ENCODE measurements around the gene MCEMP1.

MCEMP1 gene

DNA sequence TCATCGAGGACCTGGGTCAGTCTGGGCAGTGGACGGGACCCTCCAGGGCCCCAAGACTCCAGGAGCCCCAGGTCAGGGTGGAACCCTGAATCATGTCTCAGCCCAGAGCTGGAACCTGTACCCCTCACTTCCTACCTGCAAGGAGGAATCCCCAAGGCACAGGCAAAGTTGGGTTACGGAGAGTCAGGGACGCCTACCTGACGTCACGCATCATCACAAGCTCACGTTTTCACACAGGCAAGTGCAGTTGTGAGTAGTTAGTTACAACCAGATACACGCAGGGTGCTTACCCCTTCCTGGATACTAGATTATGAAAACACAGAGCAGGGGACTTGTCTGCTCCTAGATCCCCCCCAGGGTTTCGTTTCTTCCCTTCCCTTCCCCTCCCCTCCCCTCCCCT is 6.1 kb upstream of the MCEMP1 start:
- no peak for DNase-seq (ENCODE audit: low spot score)

DNA sequence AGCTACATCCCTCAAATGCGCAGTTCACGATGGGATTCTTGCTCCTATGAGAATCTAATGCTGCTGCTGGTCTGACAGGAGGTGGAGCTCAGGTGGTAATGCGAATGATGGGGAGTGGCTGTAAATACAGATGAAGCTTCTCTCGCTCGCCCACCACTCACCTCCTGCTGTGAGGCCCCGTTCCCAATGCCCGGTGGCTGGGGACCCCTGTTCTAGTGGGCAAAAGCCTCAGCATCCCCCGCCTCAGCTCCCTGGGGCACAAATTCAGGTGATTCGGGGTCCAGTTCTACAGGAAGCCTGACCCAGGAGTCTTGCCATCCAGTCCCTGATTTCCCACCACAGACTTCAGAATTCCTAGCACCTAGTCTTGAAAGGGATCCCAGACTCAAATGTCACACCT is 4.4 kb upstream of the MCEMP1 start:
- no peak for DNase-seq (ENCODE audit: low spot score)

DNA sequence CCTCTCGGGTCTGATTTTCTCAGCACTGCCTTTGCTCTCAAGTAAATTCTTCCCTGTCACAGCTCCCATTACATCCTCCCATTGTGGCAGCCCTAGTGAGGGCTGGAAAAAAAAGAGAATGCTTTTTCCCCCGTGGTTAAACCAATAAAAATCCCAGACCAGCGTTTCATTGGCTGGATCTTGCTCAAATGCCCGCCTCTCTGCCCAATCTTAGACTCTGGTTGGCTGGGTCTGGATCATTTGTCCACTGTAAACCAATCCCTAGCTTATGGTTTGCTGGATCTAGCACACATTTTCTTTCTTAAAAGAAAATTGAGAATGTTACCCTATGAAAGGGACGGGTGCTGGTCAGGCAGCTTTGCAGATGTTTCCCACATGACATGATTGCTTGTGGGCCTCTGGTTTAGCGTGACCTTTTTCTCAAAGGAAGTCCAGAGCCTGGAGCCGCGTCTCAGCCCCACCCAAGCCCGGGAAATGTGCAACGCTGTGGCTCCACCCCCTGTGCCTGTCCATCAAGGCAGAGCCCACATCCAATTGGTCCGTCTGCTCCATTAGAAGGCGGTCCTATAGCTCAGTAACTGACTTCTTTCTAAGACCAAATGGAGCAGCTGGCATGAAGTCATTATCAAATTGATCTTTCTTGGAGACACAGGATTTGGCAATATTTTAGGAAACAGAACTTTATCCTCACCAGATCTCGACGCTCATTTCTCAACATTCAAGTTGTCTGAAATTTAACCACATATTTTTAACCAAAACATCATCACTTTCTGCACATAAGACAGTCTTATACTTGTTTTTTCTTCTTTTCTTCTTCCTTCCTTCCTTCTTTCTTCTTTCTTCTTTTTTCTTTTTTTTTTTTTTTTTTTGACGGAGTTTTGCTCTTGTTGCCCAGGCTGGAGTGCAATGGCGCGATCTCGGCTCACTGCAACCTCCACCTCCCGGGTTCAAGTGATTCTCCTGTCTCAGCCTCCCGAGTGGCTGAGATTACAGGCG is 2.6 kb upstream of the MCEMP1 start:
- peak; percentile 87 for DNase-seq (ENCODE audit: low spot score)

DNA sequence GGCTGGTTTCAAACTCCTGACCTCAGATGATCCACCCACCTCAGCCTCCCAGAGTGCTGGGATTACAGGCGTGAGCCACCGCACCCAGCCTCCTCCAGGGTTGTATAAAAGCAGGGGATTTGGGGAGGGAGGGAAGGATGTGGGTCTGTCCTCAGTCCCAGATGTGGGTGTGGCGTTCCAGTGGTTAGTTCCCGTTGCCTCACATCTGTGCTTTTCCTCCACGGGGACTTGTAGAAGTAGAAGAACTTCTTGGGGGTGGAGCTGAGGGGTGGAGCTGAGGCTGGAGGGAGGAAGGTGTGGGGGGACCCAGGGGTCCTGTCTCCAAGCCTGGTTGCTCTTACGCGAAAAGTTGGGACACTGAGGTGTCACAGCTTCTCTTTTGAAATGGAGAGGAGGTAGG is 514 bp upstream of the MCEMP1 start:
- DNase-seq (ENCODE audit: low spot score): no peak

DNA sequence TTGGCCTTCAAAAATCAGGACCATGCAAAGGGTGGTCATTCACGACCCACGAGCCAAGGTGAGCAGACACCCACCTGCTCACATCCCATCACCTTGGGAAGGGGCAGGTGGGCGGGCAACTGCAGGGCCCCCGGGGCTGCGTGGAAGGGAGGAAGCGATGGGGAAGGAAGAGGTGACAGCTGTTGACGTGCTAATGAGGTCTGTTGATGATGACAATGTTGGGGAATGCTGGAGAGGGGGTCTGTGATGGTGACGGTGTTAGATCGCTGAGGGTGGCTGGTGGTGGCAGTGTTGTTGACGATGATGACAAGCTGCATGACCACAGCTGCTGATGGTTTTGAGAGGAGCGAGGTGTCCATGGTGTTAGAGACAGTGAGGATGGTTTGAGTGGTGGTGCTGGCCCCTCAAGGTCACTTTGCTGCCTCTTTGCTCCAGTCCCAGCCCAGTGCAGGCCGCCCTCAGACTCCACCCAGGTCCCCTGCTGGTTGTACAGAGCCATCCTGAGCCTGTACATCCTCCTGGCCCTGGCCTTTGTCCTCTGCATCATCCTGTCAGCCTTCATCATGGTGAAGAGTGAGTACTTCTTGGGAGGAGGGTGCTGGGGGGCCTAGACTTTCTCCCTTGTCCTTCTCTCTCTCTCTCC is 900 bp downstream of the MCEMP1 start:
- DNase-seq (ENCODE audit: low spot score): no peak

DNA sequence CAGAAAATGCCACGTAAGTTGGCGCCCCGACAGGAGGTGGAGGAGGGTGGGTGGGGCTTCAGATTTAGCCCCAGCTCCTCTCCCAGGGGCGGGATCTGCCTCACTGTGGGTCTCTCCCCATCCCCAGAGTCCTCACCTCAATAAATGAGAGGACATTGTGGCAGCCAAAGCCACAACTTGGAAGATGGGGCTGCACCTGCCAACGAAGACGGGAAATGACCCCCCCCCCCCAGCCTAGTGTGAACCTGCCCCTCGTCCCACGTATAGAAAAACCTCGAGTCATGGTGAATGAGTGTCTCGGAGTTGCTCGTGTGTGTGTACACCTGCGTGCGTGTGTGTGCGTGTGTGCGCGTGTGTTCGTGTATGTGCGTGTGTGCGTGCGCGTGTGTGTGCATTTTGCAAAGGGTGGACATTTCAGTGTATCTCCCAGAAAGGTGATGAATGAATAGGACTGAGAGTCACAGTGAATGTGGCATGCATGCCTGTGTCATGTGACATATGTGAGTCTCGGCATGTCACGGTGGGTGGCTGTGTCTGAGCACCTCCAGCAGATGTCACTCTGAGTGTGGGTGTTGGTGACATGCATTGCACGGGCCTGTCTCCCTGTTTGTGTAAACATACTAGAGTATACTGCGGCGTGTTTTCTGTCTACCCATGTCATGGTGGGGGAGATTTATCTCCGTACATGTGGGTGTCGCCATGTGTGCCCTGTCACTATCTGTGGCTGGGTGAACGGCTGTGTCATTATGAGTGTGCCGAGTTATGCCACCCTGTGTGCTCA is 2.3 kb downstream of the MCEMP1 start:
- no peak for DNase-seq (ENCODE audit: low spot score)

DNA sequence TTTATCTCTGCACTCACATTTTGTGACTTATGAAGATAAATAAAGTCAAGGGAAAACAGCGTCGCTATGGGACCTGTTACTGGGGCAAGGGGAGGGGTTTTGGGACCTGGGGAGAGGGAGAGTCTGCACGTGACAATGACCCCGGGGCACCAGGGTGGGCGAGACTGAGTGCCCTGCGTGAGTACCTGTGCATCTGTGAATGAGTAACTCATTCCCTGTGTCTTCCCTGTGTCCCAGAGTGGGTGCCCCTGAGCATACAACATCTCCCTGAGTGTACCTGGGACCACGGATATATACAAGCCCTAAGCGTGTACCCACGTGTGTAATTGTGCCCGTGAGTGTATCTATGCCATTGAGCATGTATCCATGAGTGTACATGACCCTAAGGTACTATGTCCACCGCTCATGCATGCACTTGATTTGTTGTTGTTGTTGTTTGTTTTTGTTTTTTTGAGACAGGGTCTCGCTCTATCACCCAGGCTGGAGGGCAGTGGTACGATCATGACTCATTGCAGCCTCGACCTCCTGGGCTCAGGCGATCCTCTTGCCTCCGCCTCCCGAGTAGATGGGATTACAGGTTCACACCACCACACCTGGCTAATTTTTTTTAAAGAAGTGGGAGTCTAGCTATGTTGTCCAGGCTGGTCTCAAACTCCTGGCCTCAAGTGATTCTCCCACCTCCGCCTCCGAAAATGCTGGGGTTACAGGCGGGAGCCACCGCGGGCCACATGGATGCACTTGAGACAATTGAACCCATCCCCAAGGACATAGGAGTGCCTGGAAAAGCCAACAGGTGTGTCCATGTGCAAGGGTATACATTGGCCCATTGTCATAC is 3.1 kb downstream of the MCEMP1 start:
- no peak for DNase-seq (ENCODE audit: low spot score)

DNA sequence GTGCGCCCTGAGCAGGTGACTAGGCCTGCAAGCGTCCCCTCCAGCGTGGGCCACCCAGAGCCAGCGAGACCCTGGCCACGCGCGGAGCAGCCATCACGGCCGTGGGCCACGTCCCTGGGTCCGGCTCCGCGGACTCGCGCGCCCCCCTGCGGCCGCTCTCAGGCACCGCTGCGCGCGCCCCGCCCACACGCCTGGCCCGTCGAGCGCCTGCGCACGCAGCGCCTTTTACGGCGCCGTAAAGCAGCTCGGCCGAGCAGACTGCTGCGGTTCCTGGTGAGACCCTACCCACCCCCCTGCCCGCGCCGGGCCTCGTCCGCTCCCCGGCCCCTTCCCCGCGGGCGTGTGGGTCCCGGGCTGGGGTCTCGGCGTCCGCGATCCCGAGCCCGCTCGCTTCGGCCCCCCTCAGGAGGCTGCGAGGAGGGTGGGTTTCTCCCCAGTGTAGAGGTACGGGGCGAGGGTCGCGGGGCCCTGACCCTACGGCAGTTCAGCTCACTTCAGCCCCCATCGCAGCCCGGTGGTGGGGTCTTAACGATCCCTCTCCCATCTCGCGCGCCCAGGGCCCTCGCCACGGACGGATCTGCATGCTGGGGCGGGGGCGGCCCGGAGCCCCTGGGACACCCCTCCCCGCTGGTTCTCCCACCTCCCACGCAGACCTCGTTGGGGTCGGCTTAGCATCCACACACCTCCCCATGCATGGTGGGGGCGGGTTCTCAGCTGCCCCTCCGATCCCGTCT is 3.9 kb downstream of the MCEMP1 start, which contains the start of gene TRAPPC5:
TSS of gene TRAPPC5 (plus strand) at position 228 of the 734 bp plus-strand sequence. CDS start 1,421 bp downstream, outside the sequence.
- peak; percentile 95 for DNase-seq (ENCODE audit: low spot score)

DNA sequence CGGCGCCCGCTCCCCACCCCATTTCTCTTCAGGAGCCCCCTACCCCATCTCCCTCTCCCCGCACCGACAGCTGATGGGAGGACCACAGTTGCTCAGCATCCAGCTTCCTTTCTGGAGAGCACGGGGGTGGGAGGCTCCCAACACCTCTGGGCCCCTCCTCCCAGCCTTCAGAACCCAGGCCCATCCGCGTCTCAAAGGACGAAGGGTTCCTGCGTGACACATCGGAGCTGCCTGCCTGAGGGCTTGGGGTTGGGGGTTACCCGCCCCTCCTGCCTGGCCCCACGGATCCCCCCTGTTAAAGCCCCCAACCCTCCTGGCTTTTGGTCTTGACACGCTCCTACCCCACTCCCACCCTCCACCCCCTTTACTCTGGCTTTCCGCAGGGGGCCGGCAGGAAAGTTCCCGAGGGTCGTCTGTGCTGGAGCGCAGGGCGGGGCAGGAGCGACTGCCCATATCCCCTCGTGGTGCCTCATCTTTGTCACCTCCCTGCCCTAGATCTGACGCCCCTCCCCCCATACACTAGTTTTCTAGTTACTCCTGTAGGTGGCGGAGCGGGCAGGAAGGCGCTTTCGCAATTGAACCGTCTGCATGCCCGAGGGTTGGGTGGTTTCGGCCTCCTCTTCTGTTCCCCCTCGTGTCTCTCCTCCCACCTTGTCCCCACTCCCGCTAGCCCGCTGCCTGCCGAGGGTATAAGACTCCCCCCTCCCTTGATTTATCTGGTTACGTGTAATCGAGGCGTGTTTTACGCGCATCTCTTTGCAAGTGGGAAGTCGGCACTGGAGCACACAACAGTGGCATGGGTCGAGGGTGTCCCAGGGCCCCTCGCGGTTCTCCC is 4.7 kb downstream of the MCEMP1 start:
- peak; percentile 86 for DNase-seq (ENCODE audit: low spot score)

DNA sequence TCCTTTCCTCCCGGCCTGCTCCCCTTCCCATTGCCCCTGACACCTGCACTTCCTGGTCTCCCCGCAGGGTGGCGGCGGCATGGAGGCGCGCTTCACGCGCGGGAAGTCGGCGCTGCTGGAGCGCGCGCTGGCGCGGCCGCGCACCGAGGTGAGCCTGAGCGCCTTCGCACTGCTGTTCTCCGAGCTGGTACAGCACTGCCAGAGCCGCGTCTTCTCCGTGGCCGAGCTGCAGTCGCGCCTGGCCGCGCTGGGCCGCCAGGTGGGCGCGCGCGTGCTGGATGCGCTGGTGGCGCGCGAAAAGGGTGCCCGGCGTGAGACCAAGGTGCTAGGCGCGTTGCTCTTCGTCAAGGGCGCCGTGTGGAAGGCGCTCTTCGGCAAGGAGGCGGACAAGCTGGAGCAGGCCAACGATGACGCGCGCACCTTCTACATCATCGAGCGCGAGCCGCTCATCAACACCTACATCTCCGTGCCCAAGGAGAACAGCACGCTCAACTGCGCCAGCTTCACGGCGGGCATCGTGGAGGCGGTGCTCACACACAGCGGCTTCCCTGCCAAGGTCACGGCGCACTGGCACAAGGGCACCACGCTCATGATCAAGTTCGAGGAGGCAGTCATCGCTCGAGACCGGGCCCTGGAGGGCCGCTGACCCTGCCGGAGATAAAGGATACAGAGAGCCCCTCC is 5.4 kb downstream of the MCEMP1 start:
- DNase-seq (ENCODE audit: low spot score): no peak

DNA sequence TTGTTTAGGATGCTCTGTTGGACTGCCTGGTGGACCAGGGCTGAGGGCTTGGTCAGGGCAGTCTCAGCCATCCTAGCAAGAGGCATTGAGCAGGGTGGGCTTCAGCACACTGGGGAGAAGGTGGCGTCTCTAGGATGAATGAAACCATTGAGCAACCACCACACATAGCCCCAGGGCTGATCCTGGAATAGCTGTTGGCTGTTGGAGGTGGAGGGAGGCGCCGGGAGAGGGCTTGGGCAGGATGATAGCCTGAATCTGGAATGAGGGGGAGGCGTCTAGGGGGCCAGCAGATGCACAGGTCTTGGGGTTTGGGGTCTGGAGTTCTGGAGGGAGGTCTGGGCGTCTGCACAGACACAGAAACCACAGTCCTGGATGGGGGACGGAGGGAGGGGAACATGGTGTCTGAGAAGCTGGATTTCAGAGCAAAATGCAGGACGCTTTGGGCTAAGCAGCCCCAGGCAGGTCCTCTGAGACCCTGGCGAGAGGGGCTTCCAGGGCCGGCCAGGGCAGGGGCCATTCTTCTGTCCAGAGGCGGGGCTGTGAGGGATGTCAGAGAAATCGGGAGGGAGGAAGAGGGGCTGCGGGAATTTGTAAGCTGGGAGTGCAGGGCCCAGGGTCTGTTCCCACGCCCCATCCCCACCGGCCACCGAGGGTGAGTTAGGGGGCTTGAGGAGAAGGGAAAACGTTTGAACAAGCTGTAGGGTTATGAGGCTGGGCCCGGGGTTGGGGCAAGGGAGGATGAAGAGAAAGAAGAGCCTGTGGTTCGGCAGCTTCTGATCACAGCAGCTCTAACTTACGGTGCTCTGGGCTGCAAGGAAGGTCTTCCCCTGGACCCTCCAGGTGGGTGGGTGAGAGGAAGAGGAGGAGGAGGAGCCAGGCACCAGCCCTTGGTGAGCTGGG is 8.9 kb downstream of the MCEMP1 start:
- DNase-seq (ENCODE audit: low spot score): no peak

DNA sequence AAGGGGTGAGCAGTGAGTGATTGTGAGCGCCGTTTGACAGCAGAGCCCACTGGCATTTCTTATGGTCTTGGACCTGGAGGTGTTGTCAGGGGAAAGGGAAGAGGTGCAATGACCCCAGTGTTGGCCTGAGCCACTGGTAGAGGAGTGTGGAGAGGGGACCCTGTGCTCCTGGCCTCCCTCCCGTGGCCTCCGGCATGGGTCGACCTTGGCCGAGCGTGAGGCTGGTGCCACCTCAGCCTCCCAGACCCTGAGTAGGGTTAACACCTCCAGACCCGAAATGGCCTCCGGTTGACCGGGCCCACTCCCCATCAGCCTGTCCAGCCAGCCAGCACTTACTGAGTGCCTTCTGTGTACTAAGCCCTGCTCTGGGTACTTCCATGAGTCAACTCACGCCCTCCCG is 10.3 kb downstream of the MCEMP1 start:
- DNase-seq (ENCODE audit: low spot score): no peak

DNA sequence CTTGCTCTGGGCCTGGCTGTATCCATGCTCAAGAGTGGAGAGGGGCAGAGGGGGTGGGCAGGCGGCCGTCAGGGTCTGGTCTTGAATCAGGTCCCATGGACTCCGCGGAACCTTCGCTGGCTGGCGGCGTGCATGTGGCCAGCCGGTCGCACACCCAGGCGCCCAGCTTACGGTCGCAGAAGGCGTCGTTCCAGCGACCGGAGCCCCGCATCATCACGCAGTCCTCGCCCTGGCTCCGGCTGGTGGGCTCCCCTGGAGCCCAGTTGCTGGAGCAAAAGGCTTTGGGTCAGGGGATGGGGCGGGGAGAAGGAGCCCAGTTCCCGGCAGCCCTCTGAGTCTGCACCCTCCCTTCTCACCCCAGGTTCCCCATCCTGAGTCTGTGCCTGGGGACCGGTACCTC is 12.3 kb downstream of the MCEMP1 start:
- DNase-seq (ENCODE audit: low spot score): no peak

DNA sequence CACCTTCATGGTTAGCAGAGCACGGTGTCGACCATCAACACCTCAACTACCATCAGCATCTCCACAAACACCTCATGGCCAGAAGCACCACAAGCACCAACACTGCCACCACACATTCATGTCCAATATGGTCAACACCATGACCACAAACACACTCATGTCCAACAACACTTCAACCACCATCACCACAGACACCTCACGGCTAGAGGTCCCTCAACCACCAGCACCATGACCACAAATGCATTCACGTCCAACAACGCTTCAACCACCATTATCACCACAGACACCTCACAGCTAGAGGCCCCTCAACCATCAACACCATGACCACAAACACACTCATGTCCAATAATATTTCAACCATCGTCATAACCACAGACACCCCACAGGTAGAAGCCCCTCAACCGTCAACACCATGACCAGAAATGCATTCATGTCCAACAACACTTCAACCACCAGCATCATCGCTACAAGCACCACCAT is 13.9 kb downstream of the MCEMP1 start:
- DNase-seq (ENCODE audit: low spot score): no peak

DNA sequence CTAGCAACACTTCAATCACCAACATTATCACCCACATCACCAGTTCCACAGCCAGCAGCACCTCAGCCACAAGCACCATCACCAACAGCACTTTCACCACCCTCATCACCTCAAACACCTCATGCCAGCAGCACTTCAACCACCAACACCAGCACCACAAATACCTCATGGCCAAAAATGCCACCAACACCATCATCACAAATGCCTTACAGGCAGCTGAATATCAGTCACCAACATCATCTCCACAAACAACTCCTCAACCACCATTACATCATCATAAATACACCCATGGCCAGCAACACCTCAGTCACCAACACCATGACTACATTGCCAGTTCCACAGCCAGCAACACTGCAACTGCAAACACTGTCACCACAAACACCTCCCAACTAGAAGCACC is 14.6 kb downstream of the MCEMP1 start:
- DNase-seq (ENCODE audit: low spot score): no peak

DNA sequence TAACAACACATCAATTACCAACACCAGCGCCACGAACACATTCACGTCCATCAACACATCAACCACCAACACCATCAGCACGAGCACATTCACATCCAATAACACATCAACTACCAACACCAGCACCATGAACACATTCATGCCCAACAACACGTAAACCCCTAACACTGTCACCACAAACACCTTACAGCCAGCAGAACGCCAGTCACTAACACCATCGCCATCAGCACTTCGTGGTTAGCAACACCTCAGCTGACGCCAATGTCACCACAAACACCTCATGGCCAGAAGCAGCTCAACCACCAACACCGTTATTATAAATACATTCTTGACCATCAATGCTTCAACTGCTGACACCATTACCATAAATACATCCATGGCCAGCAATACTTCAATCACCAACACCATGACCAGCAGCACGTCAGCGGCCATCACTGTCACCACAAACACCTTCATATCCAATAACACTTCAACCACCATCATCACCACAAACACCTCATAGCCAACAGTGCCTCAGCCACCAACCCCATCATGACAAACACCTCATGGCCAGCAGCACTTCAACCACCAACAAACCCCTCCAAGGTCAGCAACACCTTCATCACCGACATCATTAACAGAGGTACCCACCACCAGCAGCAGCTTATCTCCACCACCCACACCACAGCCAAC is 15.7 kb downstream of the MCEMP1 start:
- no peak for DNase-seq (ENCODE audit: low spot score)

DNA sequence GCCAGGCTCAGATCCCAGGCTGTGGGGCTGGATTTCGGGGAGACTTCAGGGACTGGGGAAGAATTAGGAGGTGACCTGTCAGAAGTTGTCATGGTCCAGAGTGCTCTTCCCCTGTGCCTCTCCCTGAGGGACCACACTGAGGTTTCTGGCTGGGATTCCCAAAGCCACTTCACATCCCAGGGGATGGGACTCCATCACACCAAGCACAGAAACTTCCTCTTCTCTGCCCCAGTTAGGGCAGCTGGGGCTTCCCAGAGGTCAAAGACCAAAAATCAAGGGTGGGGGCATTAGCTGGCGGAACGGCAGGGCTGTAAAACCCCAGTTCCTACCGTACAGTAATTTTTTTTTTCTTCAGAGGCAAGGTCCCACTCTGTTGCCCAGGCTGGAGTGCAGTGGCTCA is 17.6 kb downstream of the MCEMP1 start:
- no peak for DNase-seq (ENCODE audit: low spot score)

Measured in AG08395 (cell line).